K562 (cell line): Measurements from ENCODE around the gene NUTM1. TPM values are rescaled to one million over a fixed set of nuclear protein-coding genes. Genes with fewer than 3 reads are reported as not detected.

Experiments
- ATAC-seq: fragments of 200-7000 bp; cut with Tn5 transposase; 3 replicates; pipeline ENCODE4 v1.9.1; 2020; ENCODE audit warnings: moderate library complexity
- BruUV-seq: library from RNA; stranded (reverse); fragments of 400-500 nt; replicated peaks from 2 replicates; lab custom pipeline; 2021; lab: Mats Ljungman, UMichigan
- CTCF ChIA-PET: fragments of 300-600 bp; formaldehyde crosslinking; extraction: SDS; loops from one replicate; lab custom pipeline; 2021; ENCODE audit warnings: low intra/inter-chr PET ratio; lab: Yijun Ruan, JAX
- POLR2A ChIA-PET: fragments of 300-600, 350-650 bp; sonication (Branson Sonifier 250); formaldehyde crosslinking; extraction: SDS; loops from one replicate; lab custom pipeline; 2021; ENCODE audit warnings: antibody characterized with exemption, inconsistent platforms; lab: Yijun Ruan, JAX
- DNase-seq, 4 experiments: peaks; one replicate each; pipeline versions ENCODE4 v3.0.0 to v3.0.0-alpha.2; 2011 to 2018; ENCODE audit warnings: low spot score in 3 of 4, mixed read lengths in 3 of 4; ENCODE audit errors: extremely low read depth in 1 of 4
- FAIRE-seq: peaks from 2 replicates; lab custom pipeline; 2011; peaks lifted over from hg19 to GRCh38; lab: Jason Lieb, UNC
- H2AFZ ChIP-seq: 2 replicates; pipeline ENCODE4 v1.6.0; 2011; ENCODE audit warnings: low read depth, low read length, control low read depth, inconsistent platforms
- H3K27ac ChIP-seq: fragments of 200-600 bp; 3 replicates; pipeline ENCODE4 v1.8.0; 2011; ENCODE audit warnings: low read depth, mild to moderate bottlenecking, control low read depth, inconsistent platforms, low read length, moderate library complexity, mixed read lengths; ENCODE audit errors: extremely low read depth
- H3K27me3 ChIP-seq, 2 experiments: fragments of 300-600 bp in 1 of 2; 2 replicates in 1 of 2; 3 replicates in 1 of 2; pipeline versions ENCODE4 v1.6.0 to v1.8.0; 2011; ENCODE audit warnings: inconsistent platforms in 2 of 2, low read length in 2 of 2, mild to moderate bottlenecking in 1 of 2, mixed read lengths in 1 of 2, moderate library complexity in 1 of 2; ENCODE audit not compliant: control insufficient read depth in 2 of 2, insufficient read depth in 2 of 2
- H3K36me3 ChIP-seq: fragments of 300-600 bp; 3 replicates; pipeline ENCODE4 v1.8.0; 2011; ENCODE audit warnings: mild to moderate bottlenecking, low read length, inconsistent platforms; ENCODE audit not compliant: control insufficient read depth, insufficient read depth
- H3K4me1 ChIP-seq, 2 experiments: fragments of 200-600 bp in 1 of 2; replicated peaks in 1 of 2; 2 replicates in 1 of 2; 3 replicates in 1 of 2; pipeline versions ENCODE4 v1.5.1 to v1.8.0; 2011; ENCODE audit warnings: inconsistent platforms in 2 of 2, low read length in 2 of 2, mild to moderate bottlenecking in 1 of 2, mixed read lengths in 1 of 2, moderate library complexity in 1 of 2; ENCODE audit not compliant: control insufficient read depth in 2 of 2, insufficient read depth in 2 of 2
- H3K4me2 ChIP-seq: 2 replicates; pipeline ENCODE4 v1.6.1; 2011; ENCODE audit warnings: low read length, control low read depth, inconsistent platforms, mixed read lengths; ENCODE audit not compliant: insufficient read depth
- H3K4me3 ChIP-seq: fragments of 200-600 bp; sonication (generic), shearing (Covaris generic); 2 replicates; pipeline ENCODE4 v1.5.1; 2016; ENCODE audit warnings: control low read depth, inconsistent platforms
- H3K79me2 ChIP-seq: fragments of 200-600 bp; 3 replicates; pipeline ENCODE4 v1.8.0; 2011; ENCODE audit warnings: low read length, inconsistent platforms; ENCODE audit not compliant: control insufficient read depth, insufficient read depth
- H3K9ac ChIP-seq, 2 experiments: 2 replicates each; pipeline versions ENCODE4 v1.6.0 to v1.6.1; 2011; ENCODE audit warnings: low read depth in 2 of 2, low read length in 2 of 2, control low read depth in 1 of 2, inconsistent platforms in 1 of 2, mild to moderate bottlenecking in 1 of 2, mixed read lengths in 1 of 2; ENCODE audit not compliant: insufficient read depth in 1 of 2
- H3K9me1 ChIP-seq: one replicate; pipeline ENCODE4 v1.6.0; 2011; ENCODE audit warnings: inconsistent platforms, mild to moderate bottlenecking, low read length, moderate library complexity; ENCODE audit not compliant: control insufficient read depth, insufficient read depth
- H3K9me3 ChIP-seq: replicated peaks from 2 replicates; pipeline ENCODE4 v1.5.1; 2011; ENCODE audit warnings: low read depth, low read length, inconsistent platforms; ENCODE audit not compliant: control insufficient read depth, insufficient read depth
- H4K20me1 ChIP-seq: replicated peaks from 2 replicates; pipeline ENCODE4 v1.6.1; 2011; ENCODE audit warnings: low read length, inconsistent platforms, mixed read lengths; ENCODE audit not compliant: control insufficient read depth, insufficient read depth
- AFF1 ChIP-seq, 2 experiments: fragments of 450-650 bp; IDR thresholded peaks; 2 replicates each; pipeline ENCODE4 v1.6.1; 2018; ENCODE audit warnings: mild to moderate bottlenecking in 2 of 2, low read depth in 1 of 2; ENCODE audit not compliant: partially characterized antibody in 2 of 2
- DACH1 ChIP-seq: fragments of 450-650 bp; IDR thresholded peaks from 2 replicates; pipeline ENCODE4 v1.6.1; 2018; ENCODE audit not compliant: partially characterized antibody
- ETV1 ChIP-seq: fragments of 450-650 bp; conservative IDR thresholded peaks from 2 replicates; pipeline ENCODE4 v1.6.1; 2016; ENCODE audit warnings: missing genetic modification characterization, control low read depth, low read depth, missing compliant biosample characterization
- HCFC1 ChIP-seq: IDR thresholded peaks from 2 replicates; pipeline ENCODE4 v1.6.1; 2012; ENCODE audit warnings: low read depth, low read length, improper control_type of control experiment
- HNRNPK ChIP-seq: fragments of 200-400 bp; formaldehyde crosslinking; IDR thresholded peaks from one replicate; pipeline ENCODE4 v1.6.1; 2018; ENCODE audit warnings: mild to moderate bottlenecking, low read depth, low read length; ENCODE audit not compliant: poor library complexity, severe bottlenecking
- SIN3B ChIP-seq: fragments of 450-650 bp; IDR thresholded peaks from 2 replicates; pipeline ENCODE4 v1.6.1; 2017; ENCODE audit warnings: low read depth, mild to moderate bottlenecking, moderate library complexity
- SMAD3 ChIP-seq: fragments of 450-650 bp; formaldehyde crosslinking; conservative IDR thresholded peaks from 2 replicates; pipeline ENCODE4 v1.4.0; 2020; ENCODE audit warnings: mild to moderate bottlenecking
- TSHZ1 ChIP-seq: fragments of 250-450 bp; sonication (Bioruptor Pico); IDR thresholded peaks from 2 replicates; pipeline ENCODE4 v1.4.0; 2020; ENCODE audit warnings: mild to moderate bottlenecking, moderate library complexity
- ZNF121 ChIP-seq: sonication (generic); formaldehyde crosslinking; conservative IDR thresholded peaks from 2 replicates; pipeline ENCODE4 v1.8.0; 2022; ENCODE audit warnings: missing genetic modification reagents
- ZNF146 ChIP-seq: IDR thresholded peaks from one replicate; pipeline ENCODE4 v1.6.1; 2018; ENCODE audit warnings: missing compliant biosample characterization; ENCODE audit not compliant: unreplicated experiment
- ZNF239 ChIP-seq: fragments of 250-450 bp; sonication (Bioruptor Pico); IDR thresholded peaks from 2 replicates; pipeline ENCODE4 v1.4.0; 2020; ENCODE audit warnings: mild to moderate bottlenecking
- ZNF280A ChIP-seq: fragments of 450-650 bp; IDR thresholded peaks from 2 replicates; pipeline ENCODE4 v1.6.1; 2018; ENCODE audit warnings: mild to moderate bottlenecking, low read depth; ENCODE audit not compliant: partially characterized antibody
- ZNF445 ChIP-seq: fragments of 250-450 bp; sonication (Bioruptor Pico); IDR thresholded peaks from 2 replicates; pipeline ENCODE4 v1.4.0; 2020; ENCODE audit warnings: low read depth, mild to moderate bottlenecking, moderate library complexity
- ZNF695 ChIP-seq: fragments of 450-650 bp; formaldehyde crosslinking; IDR thresholded peaks from 2 replicates; pipeline ENCODE4 v1.4.0; 2020; ENCODE audit warnings: mild to moderate bottlenecking, moderate library complexity
- WGBS: fragments of 100-300 bp; shearing (Covaris generic); methylation state at CpG from one replicate; pipeline ENCODE4 v1.1.6; 2016; ENCODE audit warnings: low coverage, mixed read lengths; ENCODE audit not compliant: insufficient coverage; ENCODE audit errors: missing lambda C conversion rate; 5-methylcytosine and 5-hydroxymethylcytosine counted together
- in situ Hi-C: fragments of 300-500 bp; cut with MboI; formaldehyde crosslinking; loops from 4 replicates; pipeline ENCODE4 v1.15.0; 2018; ENCODE audit warnings: inconsistent platforms, mixed read lengths
- intact Hi-C: fragments of 100-400 bp; cut with micrococcal nuclease; formaldehyde crosslinking; loops from 2 replicates; pipeline ENCODE4 v1.14.2; 2022
- polyA plus RNA-seq, 8 experiments: library from polyadenylated mRNA; depleted of rRNA in 4 of 8; stranded (reverse) in 5 of 8; unstranded in 3 of 8; fragments of >200 nt; fragmentation: Nextera tagmentation in 2 of 8; fragmentation: Illumina TruSeq in 1 of 8; extraction: Ambion mirVana in 2 of 8; extraction: Trizol in 1 of 8; gene quantifications; 2 replicates each; pipeline versions ENCODE4 v1.2.1 to v1.2.3, GENCODE V29; 2011 to 2014; ENCODE audit warnings: inconsistent platforms in 1 of 8, missing spikeins in 1 of 8
- total RNA-seq, 7 experiments: library from RNA; depleted of rRNA in 6 of 7; stranded (reverse); fragments of >200 nt in 6 of 7; fragmentation: Illumina TruSeq in 2 of 7; extraction: Trizol in 2 of 7; gene quantifications; 2 replicates each; pipeline versions ENCODE4 v1.2.1 to v1.2.3, GENCODE V29; 2011 to 2021; ENCODE audit warnings: low replicate concordance in 1 of 7

Gene NUTM1
- total and polyA plus RNA-seq, 9 of the 15 experiments (the other 6 are each of a cell fraction or from before 2014, with no cell fraction given), result 0.01 to 0.05 (median 0.04) TPM; not detected in 4

GRCh38 chr15:34334672-34335071, 8.4 kb upstream of the NUTM1 start:
- Histone ChIP-seq H3K36me3 (peaks cover 10% of the 10 kb centered on the region; the same call in 2 of the 3 replicates), H3K9me1 (no peaks in the 10 kb centered on the region), H4K20me1 (no peaks in the 10 kb centered on the region), H3K4me2 (no peak overlapping the region), H3K27ac (no peak overlapping the region; the same call in 2 of the 3 replicates), H2AFZ (peak overlapping the region; percentile 48), H3K27me3 (no peaks in the 10 kb centered on the region), H3K9ac (no peak overlapping the region), H3K4me3 (no peak overlapping the region), H3K79me2 (no peaks in the 10 kb centered on the region; the same call in 2 of the 3 replicates), H3K4me1 (peaks cover 39 to 44% of the 10 kb centered on the region in 2 experiments), H3K9me3 (no peaks in the 10 kb centered on the region)
- ChIA-PET POLR2A (no interaction called here), CTCF (no interaction called here)
- FAIRE-seq, result peak; percentile 35
- BruUV-seq, result no TSS peak
- intact Hi-C loops, result loop anchor here (5.0 kb wide), 1 partner anchor 92 kb away; no protein-coding TSS in a partner anchor
- ATAC-seq, result no peak
- in situ Hi-C loops, result no loop called here
- no peak for DNase-seq
- WGBS, result 82% methylated on average over 4 of the region's 4 CpGs
- TF ChIP-seq ZNF239 (CRISPR knock-in tag) (no peak), DACH1 (no peak), SIN3B (no peak), ZNF280A (no peak), ZNF121 (CRISPR knock-in tag) (no peak), ZNF445 (CRISPR knock-in tag) (no peak), ETV1 (tag) (no peak), SMAD3 (CRISPR knock-in tag) (no peak), AFF1 (IDR thresholded peaks at IDR 0.05; ENCODE audit: low read depth in 1 of 2, partially characterized antibody in 2 of 2) (no peak), HNRNPK (no peak), HCFC1 (no peak), ZNF695 (no peak), TSHZ1 (CRISPR knock-in tag) (no peak), ZNF146 (no peak)
